Thyroid gland (tissue), 4 donors: ENCODE results near the gene C20orf202.

ENCODE experiments used
- POLR2A ChIP-seq, 2 donors: fragments of 450-650 bp; IDR thresholded peaks; one replicate each; pipeline ENCODE4 v1.6.1; 2017; ENCODE audit warnings: antibody characterized with exemption in 2 of 2, mild to moderate bottlenecking in 2 of 2, moderate library complexity in 1 of 2
- TF ChIP-seq, protein P1 (sequence below), 6 experiments: fragments of 200-600 bp in 3 of 6; fragments of 450-650 bp in 3 of 6; sonication (generic) in 3 of 6; IDR thresholded peaks; one replicate each; pipeline ENCODE4 v1.5.1; 2016 to 2019; ENCODE audit warnings: antibody characterized with exemption in 6 of 6, mild to moderate bottlenecking in 2 of 6, inconsistent platforms in 1 of 6, moderate library complexity in 1 of 6

DNA sequence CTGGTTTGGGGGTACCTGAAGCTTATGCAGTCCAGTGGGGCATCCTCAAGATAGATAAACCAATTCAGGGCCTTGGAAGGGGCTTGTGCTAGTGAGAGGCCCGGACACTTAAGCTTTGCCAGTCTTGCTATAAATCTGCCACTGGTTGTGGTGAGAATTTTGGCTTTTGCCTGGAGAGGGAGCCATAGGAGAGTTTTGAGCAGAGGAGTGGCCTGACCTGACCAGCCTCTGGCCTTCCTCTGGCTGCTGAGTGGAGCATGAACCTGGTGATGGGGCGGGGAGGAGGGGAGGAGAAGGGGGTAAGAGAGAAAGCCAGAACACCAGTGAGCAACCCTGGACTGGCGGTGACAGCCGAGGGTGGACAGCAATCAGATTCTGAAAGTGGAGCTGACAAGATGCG lies 25.6 kb upstream of the C20orf202 start:
- TF ChIP-seq, protein P1, sequence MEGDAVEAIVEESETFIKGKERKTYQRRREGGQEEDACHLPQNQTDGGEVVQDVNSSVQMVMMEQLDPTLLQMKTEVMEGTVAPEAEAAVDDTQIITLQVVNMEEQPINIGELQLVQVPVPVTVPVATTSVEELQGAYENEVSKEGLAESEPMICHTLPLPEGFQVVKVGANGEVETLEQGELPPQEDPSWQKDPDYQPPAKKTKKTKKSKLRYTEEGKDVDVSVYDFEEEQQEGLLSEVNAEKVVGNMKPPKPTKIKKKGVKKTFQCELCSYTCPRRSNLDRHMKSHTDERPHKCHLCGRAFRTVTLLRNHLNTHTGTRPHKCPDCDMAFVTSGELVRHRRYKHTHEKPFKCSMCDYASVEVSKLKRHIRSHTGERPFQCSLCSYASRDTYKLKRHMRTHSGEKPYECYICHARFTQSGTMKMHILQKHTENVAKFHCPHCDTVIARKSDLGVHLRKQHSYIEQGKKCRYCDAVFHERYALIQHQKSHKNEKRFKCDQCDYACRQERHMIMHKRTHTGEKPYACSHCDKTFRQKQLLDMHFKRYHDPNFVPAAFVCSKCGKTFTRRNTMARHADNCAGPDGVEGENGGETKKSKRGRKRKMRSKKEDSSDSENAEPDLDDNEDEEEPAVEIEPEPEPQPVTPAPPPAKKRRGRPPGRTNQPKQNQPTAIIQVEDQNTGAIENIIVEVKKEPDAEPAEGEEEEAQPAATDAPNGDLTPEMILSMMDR (IDR thresholded peaks at IDR 0.05): no peak
- no peak for TF ChIP-seq POLR2A (IDR thresholded peaks at IDR 0.05)
